Measurements from ENCODE around the gene WWOX. TPM values are rescaled to one million over a fixed set of nuclear protein-coding genes. Genes with fewer than 3 reads are reported as not detected.

Gene WWOX
- total RNA-seq, 6 experiments from 2014 or later, result 0.46 to 3.4 (median 1.3) TPM

- no peaks in the 10 kb centered on the region for H3K27me3 Mint-ChIP-seq (ENCODE audit: insufficient read depth)
- H3K36me3 Mint-ChIP-seq (ENCODE audit: low read depth), result no peaks in the 10 kb centered on the region; the same call in 1 of the 2 replicates
- no peak overlapping the region for H3K4me3 Mint-ChIP-seq
- DNase-seq, result no peak
- no peaks in the 10 kb centered on the region for H3K4me1 Mint-ChIP-seq (ENCODE audit: low read depth)
- TF ChIP-seq CTCF (IDR thresholded peaks at IDR 0.05), result no peak
- H3K27ac Mint-ChIP-seq, result no peak overlapping the region
- H3K9me3 Mint-ChIP-seq, result peaks cover 59% of the 10 kb centered on the region
These were observed 777.7 kb downstream of the WWOX start for GRCh38 chr16:78877114-78877655.

DNA sequence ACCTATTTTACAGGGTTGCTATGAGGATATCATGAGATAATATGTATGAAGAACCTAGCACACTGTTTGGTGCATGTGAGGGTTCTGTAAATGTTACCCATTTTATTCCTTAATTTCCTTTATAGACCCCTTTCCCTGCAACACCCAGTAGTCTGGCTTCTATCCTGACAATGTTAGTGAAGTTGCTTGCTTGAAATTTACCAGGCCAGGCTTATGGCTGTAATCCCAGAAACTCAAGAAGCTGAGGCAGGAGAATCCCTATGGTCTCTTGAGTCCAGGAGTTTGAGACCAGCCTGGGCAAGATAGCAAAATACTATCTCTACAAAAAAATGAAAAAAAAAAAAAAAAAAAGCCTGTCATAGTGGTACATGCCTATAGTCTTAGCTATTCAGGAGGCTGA lies 779.1 kb downstream of the WWOX start:
- Mint-ChIP-seq H3K27me3 (ENCODE audit: insufficient read depth) (no peaks in the 10 kb centered on the region), H3K4me3 (no peak overlapping the region), H3K36me3 (ENCODE audit: low read depth) (no peaks in the 10 kb centered on the region; the same call in 1 of the 2 replicates), H3K9me3 (peaks cover 51% of the 10 kb centered on the region), H3K4me1 (ENCODE audit: low read depth) (no peaks in the 10 kb centered on the region), H3K27ac (no peak overlapping the region)
- DNase-seq, result no peak
- TF ChIP-seq CTCF (IDR thresholded peaks at IDR 0.05), result no peak

GRCh38 chr16:78879011-78879410 lies 779.6 kb downstream of the WWOX start:
- H3K27ac Mint-ChIP-seq, result no peak overlapping the region
- no peak for TF ChIP-seq CTCF (IDR thresholded peaks at IDR 0.05)
- peaks cover 49% of the 10 kb centered on the region for H3K9me3 Mint-ChIP-seq
- DNase-seq, result no peak
- no peaks in the 10 kb centered on the region; the same call in 1 of the 2 replicates for H3K36me3 Mint-ChIP-seq (ENCODE audit: low read depth)
- no peaks in the 10 kb centered on the region for H3K4me1 Mint-ChIP-seq (ENCODE audit: low read depth)
- no peaks in the 10 kb centered on the region for H3K27me3 Mint-ChIP-seq (ENCODE audit: insufficient read depth)
- H3K4me3 Mint-ChIP-seq, result no peak overlapping the region

DNA sequence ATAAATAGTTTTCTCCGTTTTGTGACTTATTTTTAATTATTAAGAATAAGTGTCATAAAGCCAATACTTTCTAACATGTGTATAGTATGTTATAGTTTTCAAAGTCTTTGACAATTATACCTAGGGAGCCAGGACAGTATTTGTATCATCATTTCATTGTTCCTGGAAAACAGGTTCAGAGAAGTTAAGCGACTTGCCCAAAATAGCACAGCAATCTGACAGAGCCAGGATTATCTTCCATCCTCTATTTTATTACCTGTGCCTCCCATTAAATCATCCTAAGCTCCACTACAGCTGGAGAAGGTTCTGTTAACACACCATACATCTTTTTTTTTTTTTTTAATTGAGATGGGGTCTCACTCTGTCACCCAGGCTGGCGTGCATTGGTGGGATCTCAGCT lies 782.7 kb downstream of the WWOX start:
- Mint-ChIP-seq H3K27ac (no peak overlapping the region), H3K27me3 (ENCODE audit: insufficient read depth) (no peaks in the 10 kb centered on the region)
- no peak for DNase-seq

GRCh38 chr16:78882751-78883150 lies 783.3 kb downstream of the WWOX start:
- DNase-seq, result no peak
- no peaks in the 10 kb centered on the region for H3K4me1 Mint-ChIP-seq (ENCODE audit: low read depth)
- H3K4me3 Mint-ChIP-seq, result no peak overlapping the region
- no peaks in the 10 kb centered on the region for H3K36me3 Mint-ChIP-seq (ENCODE audit: low read depth)
- peaks cover 39% of the 10 kb centered on the region for H3K9me3 Mint-ChIP-seq
- H3K27ac Mint-ChIP-seq, result no peak overlapping the region
- no peak for TF ChIP-seq CTCF (IDR thresholded peaks at IDR 0.05)
- H3K27me3 Mint-ChIP-seq (ENCODE audit: insufficient read depth), result no peaks in the 10 kb centered on the region

More for the DNA sequence above, 782.7 kb downstream of the WWOX start:
- no peak for TF ChIP-seq CTCF (IDR thresholded peaks at IDR 0.05)
- no peak overlapping the region for H3K4me3 Mint-ChIP-seq
- H3K36me3 Mint-ChIP-seq (ENCODE audit: low read depth), result no peaks in the 10 kb centered on the region
- H3K9me3 Mint-ChIP-seq, result peaks cover 39% of the 10 kb centered on the region
- no peaks in the 10 kb centered on the region for H3K4me1 Mint-ChIP-seq (ENCODE audit: low read depth)

DNA sequence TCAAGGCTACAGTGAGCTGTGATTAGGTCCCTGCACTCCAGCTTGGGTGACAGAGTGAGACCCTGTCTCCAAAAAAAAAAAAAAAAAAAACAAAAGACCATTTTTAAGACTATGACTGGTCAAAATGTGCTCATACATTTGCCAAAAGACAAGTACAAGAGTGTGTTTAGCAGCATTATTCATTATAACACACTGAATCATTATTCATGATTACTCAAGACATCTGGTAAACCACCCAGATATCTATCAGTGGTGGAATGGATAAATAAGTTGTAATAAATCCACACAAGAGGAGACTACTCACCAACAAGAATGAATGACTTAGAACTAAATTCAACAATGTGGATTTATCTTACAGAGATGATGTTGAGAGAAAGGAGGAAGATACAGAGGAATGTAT lies 784.8 kb downstream of the WWOX start:
- Mint-ChIP-seq H3K36me3 (ENCODE audit: low read depth) (no peaks in the 10 kb centered on the region), H3K9me3 (peaks cover 44% of the 10 kb centered on the region), H3K27me3 (ENCODE audit: insufficient read depth) (no peaks in the 10 kb centered on the region), H3K4me1 (ENCODE audit: low read depth) (no peaks in the 10 kb centered on the region), H3K4me3 (no peak overlapping the region), H3K27ac (no peak overlapping the region)
- DNase-seq, result no peak
- TF ChIP-seq CTCF (IDR thresholded peaks at IDR 0.05), result no peak
